ENCODE measurements around the gene NR2F1.

The NR2F1 gene

GRCh38 chr5:93620487-93621326 is 37.7 kb downstream of the NR2F1 start (continued):
- TF ChIP-seq ZNF571 (tag by site-specific recombination; IDR thresholded peaks at IDR 0.05) (no peak), BCL11A (tag by site-specific recombination; IDR thresholded peaks at IDR 0.05; ENCODE audit: low read depth) (peak; percentile 76; the same call in 1 of the 2 replicates), ZNF311 (tag by site-specific recombination; IDR thresholded peaks at IDR 0.05; ENCODE audit: borderline replicate concordance) (no peak), MEIS1 (CRISPR knock-in tag; IDR thresholded peaks at IDR 0.05; ENCODE audit: borderline replicate concordance) (no peak), ZBTB10 (tag by site-specific recombination; IDR thresholded peaks at IDR 0.05) (no peak), ZNF366 (tag by site-specific recombination; conservative IDR thresholded peaks at IDR 0.05) (0 out of 2 replicates have a peak, but pooled peaks have one; percentile 27), ZSCAN16 (tag by site-specific recombination; IDR thresholded peaks at IDR 0.05) (no peak), MZF1 (tag by site-specific recombination; IDR thresholded peaks at IDR 0.05; ENCODE audit: borderline replicate concordance) (peak; percentile 56; the same call in 1 of the 2 replicates), SP7 (tag by site-specific recombination; IDR thresholded peaks at IDR 0.05) (peak; percentile 80), ZNF529 (tag by site-specific recombination; IDR thresholded peaks at IDR 0.05; ENCODE audit: insufficient replicate concordance) (no peak), SP3 (tag by site-specific recombination; IDR thresholded peaks at IDR 0.05) (no peak), ZNF530 (tag by site-specific recombination; IDR thresholded peaks at IDR 0.05; ENCODE audit: low read depth) (no peak), ZFP3 (tag by site-specific recombination; IDR thresholded peaks at IDR 0.05; ENCODE audit: low read depth) (no peak), ZXDB (tag by site-specific recombination; IDR thresholded peaks at IDR 0.05) (peak; percentile 73), ZNF518A (tag by site-specific recombination; conservative IDR thresholded peaks at IDR 0.05; ENCODE audit: low read depth) (no peak), BCL11B (tag by site-specific recombination; IDR thresholded peaks at IDR 0.05; ENCODE audit: low read depth) (no peak), RBAK (tag by site-specific recombination; IDR thresholded peaks at IDR 0.05) (no peak), ZNF549 (tag by site-specific recombination; IDR thresholded peaks at IDR 0.05) (no peak), ZNF202 (tag by site-specific recombination; IDR thresholded peaks at IDR 0.05; ENCODE audit: borderline replicate concordance) (no peak), ZNF398 (tag by site-specific recombination; IDR thresholded peaks at IDR 0.05) (peak; percentile 48; the same call in 1 of the 2 replicates), PATZ1 (tag by site-specific recombination; IDR thresholded peaks at IDR 0.05) (0 out of 2 replicates have a peak, but pooled peaks have one; percentile 45), ZNF18 (tag by site-specific recombination; IDR thresholded peaks at IDR 0.05) (no peak), ZNF114 (tag by site-specific recombination; IDR thresholded peaks at IDR 0.05) (no peak), ZNF48 (tag by site-specific recombination; IDR thresholded peaks at IDR 0.05) (no peak)
